DMS153 treated with DMSO at 0.1 percent for 48 hours (cell line): Measurements from ENCODE around the gene TSLP.

Experiments used
- DNase-seq: peaks from one replicate; lab custom pipeline; 2025; ENCODE audit not compliant: unreplicated experiment; lab: John Stamatoyannopoulos, UW

Gene TSLP

GRCh38 chr5:111071413-111071812 lies at the start of gene TSLP:
TSLP (plus strand) TSS chr5:111071713; CDS start chr5:111071891, 178 bp downstream.
- no peak for DNase-seq

DNA sequence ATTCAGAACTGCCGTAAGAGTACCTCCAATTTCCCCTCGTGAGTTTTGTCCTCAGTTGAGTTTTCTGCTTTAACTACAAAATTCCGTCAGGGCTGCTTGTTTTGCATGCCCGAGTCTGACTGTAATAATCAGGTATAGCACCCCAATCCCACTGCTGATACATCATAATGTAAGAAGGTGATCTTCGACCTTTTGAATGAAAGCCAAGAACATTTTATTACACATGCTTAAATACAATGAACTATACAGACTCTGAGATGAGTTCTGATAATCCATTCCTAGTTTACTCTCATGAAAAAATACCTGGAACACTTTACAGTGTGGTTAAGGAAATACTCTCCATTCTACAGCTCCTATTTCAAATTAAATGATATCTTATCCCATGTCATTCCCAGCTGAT lies 49.2 kb upstream of the TSLP start:
- DNase-seq, result no peak

GRCh38 chr5:111028865-111029264 lies 42.6 kb upstream of the TSLP start:
- DNase-seq, result no peak

DNA sequence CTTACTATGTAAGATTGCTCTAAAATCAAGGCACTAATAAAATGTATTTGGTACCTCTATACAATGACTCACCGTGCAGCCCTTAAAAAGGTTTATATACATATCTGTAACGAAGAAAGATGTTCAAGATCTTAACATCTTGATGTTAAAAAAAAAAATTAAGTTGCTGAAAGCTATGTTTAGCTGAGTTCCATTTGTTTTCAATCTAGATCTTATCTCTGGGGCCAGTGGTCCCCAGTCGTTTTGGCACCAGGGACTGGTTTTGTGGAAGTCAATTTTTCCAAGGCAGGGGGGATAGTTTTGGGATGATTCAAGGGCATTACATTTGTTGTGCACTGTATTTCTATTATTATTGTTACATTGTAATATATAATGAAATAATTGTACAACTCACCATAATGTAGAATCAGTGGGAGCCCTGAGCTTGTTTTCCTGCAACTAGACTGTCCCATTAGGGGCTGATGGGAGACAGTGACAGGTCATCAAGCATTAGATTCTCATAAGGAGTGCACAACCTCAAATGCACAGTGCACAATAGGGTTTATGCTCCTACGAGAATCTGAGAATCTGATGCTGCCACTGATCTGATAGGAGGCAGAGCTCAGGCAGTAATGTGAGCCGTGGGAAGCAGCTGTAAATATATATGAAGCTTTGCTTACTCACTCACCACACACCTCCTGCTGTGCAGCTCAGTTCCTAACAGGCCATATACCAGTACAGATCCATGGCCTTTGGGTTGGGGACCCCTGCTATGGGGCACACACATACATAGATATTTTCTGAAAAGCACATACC lies 27.6 kb upstream of the TSLP start:
- DNase-seq, result no peak

- DNase-seq, result no peak
These were observed 13.4 kb upstream of the TSLP start for GRCh38 chr5:111058064-111058463.

DNA sequence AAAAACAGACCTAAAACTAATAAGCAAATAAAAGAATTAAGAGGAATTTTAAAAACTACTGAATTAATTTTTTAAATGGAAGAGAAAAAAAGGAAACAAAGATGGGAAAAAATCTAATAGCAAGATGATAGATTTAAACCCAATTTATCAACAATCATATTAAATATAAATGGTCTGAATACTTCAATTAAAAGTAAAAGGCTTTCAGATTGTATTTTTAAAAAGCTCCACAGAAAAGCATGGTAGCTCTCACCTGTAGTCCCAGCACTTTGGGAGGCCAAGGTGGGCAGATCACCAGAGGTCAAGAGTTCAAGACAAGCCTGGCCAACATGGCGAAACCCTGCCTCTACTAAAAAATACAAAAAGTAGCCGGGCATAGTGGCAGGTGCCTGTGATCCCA lies 11.3 kb upstream of the TSLP start:
- no peak for DNase-seq

DNA sequence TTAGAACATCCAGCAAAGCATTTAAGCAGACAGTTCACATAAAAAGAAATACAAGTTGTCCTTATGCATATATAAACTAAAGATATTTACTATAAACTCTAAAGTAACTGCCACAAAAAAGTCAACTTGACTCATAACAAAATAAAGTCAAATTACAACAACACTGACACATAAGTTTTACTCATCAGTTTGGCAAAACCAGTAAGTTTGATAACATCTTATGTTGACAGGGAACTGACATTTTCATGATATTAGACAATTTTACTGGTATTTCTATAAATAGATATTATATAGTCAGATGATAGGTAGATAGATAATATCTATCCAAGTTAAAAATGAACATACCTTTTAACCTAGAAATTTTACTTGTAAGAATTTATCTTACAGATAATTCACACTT lies 9.9 kb upstream of the TSLP start:
- DNase-seq, result no peak

- no peak for DNase-seq
These were observed 7.7 kb upstream of the TSLP start for GRCh38 chr5:111063709-111064322.

- DNase-seq, result no peak
These were observed 5.1 kb upstream of the TSLP start for GRCh38 chr5:111066261-111066938.

DNA sequence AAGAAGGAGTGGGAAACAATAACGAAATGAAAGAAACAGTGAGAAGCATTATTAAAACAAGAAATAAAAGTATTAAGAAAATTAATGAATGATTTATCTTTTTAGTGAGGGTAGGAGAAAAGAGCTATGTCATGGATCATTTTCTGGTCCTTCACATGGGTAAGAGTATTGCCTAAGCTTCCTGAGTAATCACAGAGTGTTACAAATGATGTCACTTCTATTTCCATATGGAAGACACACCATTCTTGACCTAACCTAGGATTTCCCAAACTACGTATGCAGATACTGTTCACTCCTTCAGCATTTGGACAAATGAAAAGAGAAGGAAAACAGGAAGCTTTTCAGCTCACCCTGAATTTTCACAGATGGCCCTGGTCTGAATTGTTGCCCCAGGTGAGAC lies 3.3 kb upstream of the TSLP start:
- no peak for DNase-seq

- DNase-seq, result no peak
These were observed 1.7 kb upstream of the TSLP start for GRCh38 chr5:111069839-111070238.

- DNase-seq, result no peak
These were observed 1.0 kb upstream of the TSLP start for GRCh38 chr5:111070272-111071134.

- DNase-seq, result no peak
These were observed 1.6 kb downstream of the TSLP start for GRCh38 chr5:111072949-111073682.

DNA sequence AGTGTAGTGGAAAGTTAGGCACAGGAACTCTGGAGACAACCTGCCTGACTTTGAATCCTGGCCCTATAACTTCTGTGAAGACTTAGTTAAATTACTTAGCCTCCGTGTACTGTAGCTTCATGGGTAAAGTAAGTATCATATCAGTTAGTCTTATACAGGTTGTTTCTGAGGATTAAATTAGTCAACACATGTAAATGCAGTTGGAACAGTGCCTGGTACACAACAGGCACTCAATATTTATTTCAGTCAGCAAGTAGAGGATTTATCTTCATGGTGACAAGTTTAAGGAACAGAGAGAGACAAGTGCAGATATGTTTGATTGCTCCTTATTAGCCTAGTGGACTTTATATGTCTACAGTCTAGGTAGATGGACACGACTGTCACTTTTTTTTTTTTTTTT lies 2.7 kb downstream of the TSLP start:
- no peak for DNase-seq

- no peak for DNase-seq
These were observed 4.0 kb downstream of the TSLP start for GRCh38 chr5:111075520-111075919.

DNA sequence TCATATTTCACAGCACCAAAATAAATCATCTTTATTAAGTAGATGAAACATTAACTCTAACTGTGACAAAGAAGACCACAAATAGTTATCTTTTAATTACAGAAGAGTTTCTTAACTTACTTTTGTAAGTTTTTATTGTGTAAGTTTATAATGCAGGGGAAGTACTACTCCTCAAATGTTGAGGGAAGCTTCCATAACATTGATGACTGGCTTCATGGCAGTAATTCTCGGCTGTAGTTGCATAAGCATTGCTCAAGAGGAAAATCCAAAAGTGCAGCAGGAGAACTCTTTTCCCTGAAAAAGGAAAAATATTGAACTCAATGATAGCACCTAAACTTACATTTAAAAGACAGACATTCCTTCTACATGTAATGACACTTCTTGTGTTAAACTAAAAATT lies 4.6 kb downstream of the TSLP start:
- no peak for DNase-seq

DNA sequence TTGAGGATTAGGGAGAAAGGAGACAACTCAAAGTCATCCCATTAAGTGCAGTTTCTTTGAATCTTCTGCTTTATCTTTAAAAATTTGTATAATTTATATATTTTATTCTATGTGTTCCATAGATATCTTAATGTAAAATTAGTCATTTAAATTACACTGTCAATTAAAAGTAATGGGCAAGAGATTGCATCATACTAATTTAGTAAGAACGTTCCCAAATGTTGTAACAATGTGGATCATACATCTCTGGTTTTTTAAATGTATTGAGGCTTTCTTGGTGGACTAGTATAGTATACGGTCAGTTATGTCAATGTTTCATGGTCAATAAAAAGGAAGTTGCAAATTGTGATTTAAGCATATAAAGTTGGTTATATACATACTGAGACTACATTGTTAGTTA lies 6.2 kb downstream of the TSLP start:
- no peak for DNase-seq

- no peak for DNase-seq
These were observed 8.3 kb downstream of the TSLP start for GRCh38 chr5:111079846-111080245.

- no peak for DNase-seq
These were observed 11.8 kb downstream of the TSLP start for GRCh38 chr5:111083323-111083722.

GRCh38 chr5:111092062-111092853 lies 20.7 kb downstream of the TSLP start, which contains the start of gene WDR36:
WDR36 (plus strand) TSS chr5:111092348; CDS start chr5:111092457, 109 bp downstream.
- DNase-seq, result peak; percentile 23
